ENCODE results near the gene PLA2G15. TPM values are rescaled to one million over a fixed set of nuclear protein-coding genes. Genes with fewer than 3 reads are reported as not detected.

PLA2G15 gene
- total and polyA plus RNA-seq, 2 experiments from 2014 or later = 3.1 to 14.8 TPM

DNA sequence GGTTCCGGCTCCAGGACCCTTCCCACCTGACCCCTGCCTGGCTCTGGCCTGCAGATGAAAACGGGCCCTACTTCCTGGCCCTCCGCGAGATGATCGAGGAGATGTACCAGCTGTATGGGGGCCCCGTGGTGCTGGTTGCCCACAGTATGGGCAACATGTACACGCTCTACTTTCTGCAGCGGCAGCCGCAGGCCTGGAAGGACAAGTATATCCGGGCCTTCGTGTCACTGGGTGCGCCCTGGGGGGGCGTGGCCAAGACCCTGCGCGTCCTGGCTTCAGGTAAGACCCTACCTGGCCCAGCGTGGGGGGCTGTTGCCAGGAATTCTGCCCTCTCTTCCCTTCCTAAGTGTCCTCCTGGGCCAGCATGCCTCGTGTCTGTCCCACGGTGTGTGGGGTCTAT, 10.5 kb downstream of the PLA2G15 start:
- Mint-ChIP-seq H3K36me3 (ENCODE audit: low read depth) (peaks cover 2% of the 10 kb centered on the region; the same call in 1 of the 3 replicates), H3K27ac (no peak overlapping the region), H3K9me3 (no peaks in the 10 kb centered on the region), H3K27me3 (ENCODE audit: insufficient read depth, low read depth, poor library complexity) (peaks cover 1% of the 10 kb centered on the region), H3K4me3 (no peak overlapping the region), H3K4me1 (no peaks in the 10 kb centered on the region; the same call in 2 of the 3 replicates)
- Histone ChIP-seq H3K79me2 (replicated peaks; ENCODE audit: insufficient read depth) (no peaks in the 10 kb centered on the region), H3K4me1 (ENCODE audit: insufficient read depth) (no peaks in the 10 kb centered on the region), H3K36me3 (ENCODE audit: insufficient read depth) (no peaks in the 10 kb centered on the region), H3K9me2 (ENCODE audit: insufficient read depth) (no peaks in the 10 kb centered on the region), H3K4me3 (no peak overlapping the region), H3F3A (replicated peaks; ENCODE audit: low read depth) (no peaks in the 10 kb centered on the region), H4K20me1 (replicated peaks; ENCODE audit: insufficient read depth) (no peaks in the 10 kb centered on the region; the same call in 1 of the 2 replicates), H3K27ac (ENCODE audit: low read depth) (no peak overlapping the region), H2AFZ (no peak overlapping the region), H3K4me2 (no peak overlapping the region), H3K27me3 (ENCODE audit: insufficient read depth) (no peaks in the 10 kb centered on the region)
- ATAC-seq (no peak), DNase-seq (ENCODE audit: low spot score) (no peak)
- TF ChIP-seq EZH2phosphoT487 (IDR thresholded peaks at IDR 0.05; ENCODE audit: unreplicated experiment) (no peak), JUNB (IDR thresholded peaks at IDR 0.05; ENCODE audit: unreplicated experiment) (no peak), POLR2AphosphoS5 (IDR thresholded peaks at IDR 0.05; ENCODE audit: low read depth) (no peak), CTCF (conservative IDR thresholded peaks at IDR 0.05; ENCODE audit: low read depth in 2 of 2) (no peak), ZNF462 (CRISPR knock-in tag; IDR thresholded peaks at IDR 0.05) (no peak), EZH2 (IDR thresholded peaks at IDR 0.05; ENCODE audit: low read depth, unreplicated experiment) (no peak), ZNF114 (CRISPR knock-in tag; IDR thresholded peaks at IDR 0.05) (no peak), NANOG (IDR thresholded peaks at IDR 0.05; ENCODE audit: borderline replicate concordance) (no peak), STAT1 (IDR thresholded peaks at IDR 0.05; ENCODE audit: unreplicated experiment) (no peak), ZNF331 (CRISPR knock-in tag; IDR thresholded peaks at IDR 0.05; ENCODE audit: low read depth) (no peak), CREB1 (CRISPR knock-in tag; IDR thresholded peaks at IDR 0.05; ENCODE audit: low read depth) (no peak)
- TF ChIP-seq, protein P1, sequence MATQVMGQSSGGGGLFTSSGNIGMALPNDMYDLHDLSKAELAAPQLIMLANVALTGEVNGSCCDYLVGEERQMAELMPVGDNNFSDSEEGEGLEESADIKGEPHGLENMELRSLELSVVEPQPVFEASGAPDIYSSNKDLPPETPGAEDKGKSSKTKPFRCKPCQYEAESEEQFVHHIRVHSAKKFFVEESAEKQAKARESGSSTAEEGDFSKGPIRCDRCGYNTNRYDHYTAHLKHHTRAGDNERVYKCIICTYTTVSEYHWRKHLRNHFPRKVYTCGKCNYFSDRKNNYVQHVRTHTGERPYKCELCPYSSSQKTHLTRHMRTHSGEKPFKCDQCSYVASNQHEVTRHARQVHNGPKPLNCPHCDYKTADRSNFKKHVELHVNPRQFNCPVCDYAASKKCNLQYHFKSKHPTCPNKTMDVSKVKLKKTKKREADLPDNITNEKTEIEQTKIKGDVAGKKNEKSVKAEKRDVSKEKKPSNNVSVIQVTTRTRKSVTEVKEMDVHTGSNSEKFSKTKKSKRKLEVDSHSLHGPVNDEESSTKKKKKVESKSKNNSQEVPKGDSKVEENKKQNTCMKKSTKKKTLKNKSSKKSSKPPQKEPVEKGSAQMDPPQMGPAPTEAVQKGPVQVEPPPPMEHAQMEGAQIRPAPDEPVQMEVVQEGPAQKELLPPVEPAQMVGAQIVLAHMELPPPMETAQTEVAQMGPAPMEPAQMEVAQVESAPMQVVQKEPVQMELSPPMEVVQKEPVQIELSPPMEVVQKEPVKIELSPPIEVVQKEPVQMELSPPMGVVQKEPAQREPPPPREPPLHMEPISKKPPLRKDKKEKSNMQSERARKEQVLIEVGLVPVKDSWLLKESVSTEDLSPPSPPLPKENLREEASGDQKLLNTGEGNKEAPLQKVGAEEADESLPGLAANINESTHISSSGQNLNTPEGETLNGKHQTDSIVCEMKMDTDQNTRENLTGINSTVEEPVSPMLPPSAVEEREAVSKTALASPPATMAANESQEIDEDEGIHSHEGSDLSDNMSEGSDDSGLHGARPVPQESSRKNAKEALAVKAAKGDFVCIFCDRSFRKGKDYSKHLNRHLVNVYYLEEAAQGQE (IDR thresholded peaks at IDR 0.05; ENCODE audit: unreplicated experiment) = no peak
- TF ChIP-seq, protein P2, sequence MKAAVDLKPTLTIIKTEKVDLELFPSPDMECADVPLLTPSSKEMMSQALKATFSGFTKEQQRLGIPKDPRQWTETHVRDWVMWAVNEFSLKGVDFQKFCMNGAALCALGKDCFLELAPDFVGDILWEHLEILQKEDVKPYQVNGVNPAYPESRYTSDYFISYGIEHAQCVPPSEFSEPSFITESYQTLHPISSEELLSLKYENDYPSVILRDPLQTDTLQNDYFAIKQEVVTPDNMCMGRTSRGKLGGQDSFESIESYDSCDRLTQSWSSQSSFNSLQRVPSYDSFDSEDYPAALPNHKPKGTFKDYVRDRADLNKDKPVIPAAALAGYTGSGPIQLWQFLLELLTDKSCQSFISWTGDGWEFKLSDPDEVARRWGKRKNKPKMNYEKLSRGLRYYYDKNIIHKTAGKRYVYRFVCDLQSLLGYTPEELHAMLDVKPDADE (IDR thresholded peaks at IDR 0.05) = no peak

Data from GM23338 (cell line).